Activated CD4-positive, alpha-beta T cell treated with anti-CD3 and anti-CD28 coated beads, Interleukin-2, amount 10 ng/mL, durations not matched to agents 7 days and 5 days (primary cell): ENCODE results near the gene CCDC190. TPM values are rescaled to one million over a fixed set of nuclear protein-coding genes. Genes with fewer than 3 reads are reported as not detected.
"Not testable (repeated sequence)": the region's sequence is repeated elsewhere in the genome, so short reads cannot be mapped to it uniquely, and the experiment has no call there.

ENCODE experiments used
- CTCF ChIA-PET: fragments of 350-600 bp; sonication (Branson Sonifier 250); formaldehyde crosslinking; loops from one replicate; lab custom pipeline; 2021; ENCODE audit warnings: antibody characterized with exemption; lab: Charles Lee
- POLR2A ChIA-PET: fragments of 350-600 bp; sonication (Branson Sonifier 250); formaldehyde crosslinking; loops from one replicate; lab custom pipeline; 2021; ENCODE audit warnings: antibody characterized with exemption; lab: Charles Lee
- DNase-seq: peaks from one replicate; pipeline ENCODE4 v3.0.0-alpha.2; 2020
- H3K27ac Mint-ChIP-seq: one replicate; pipeline ENCODE4 v1.8.0; 2021; ENCODE audit warnings: mild to moderate bottlenecking, moderate library complexity, mixed read lengths
- H3K27me3 Mint-ChIP-seq: one replicate; pipeline ENCODE4 v1.8.0; 2021; ENCODE audit warnings: mixed read lengths
- H3K36me3 Mint-ChIP-seq: one replicate; pipeline ENCODE4 v1.8.0; 2021; ENCODE audit warnings: low read depth, mixed read lengths
- H3K4me1 Mint-ChIP-seq: one replicate; pipeline ENCODE4 v1.8.0; 2021; ENCODE audit warnings: mixed read lengths
- H3K4me3 Mint-ChIP-seq: one replicate; pipeline ENCODE4 v1.8.0; 2021; ENCODE audit warnings: mild to moderate bottlenecking, moderate library complexity, mixed read lengths
- H3K9me3 Mint-ChIP-seq: one replicate; pipeline ENCODE4 v1.8.0; 2021; ENCODE audit warnings: mixed read lengths
- total RNA-seq, 2 experiments: library from RNA; stranded (reverse); gene quantifications; one replicate each; pipeline ENCODE4 v1.2.3, GENCODE V29; 2021

CCDC190 gene
- total RNA-seq, 2 experiments from 2014 or later, result not detected

DNA sequence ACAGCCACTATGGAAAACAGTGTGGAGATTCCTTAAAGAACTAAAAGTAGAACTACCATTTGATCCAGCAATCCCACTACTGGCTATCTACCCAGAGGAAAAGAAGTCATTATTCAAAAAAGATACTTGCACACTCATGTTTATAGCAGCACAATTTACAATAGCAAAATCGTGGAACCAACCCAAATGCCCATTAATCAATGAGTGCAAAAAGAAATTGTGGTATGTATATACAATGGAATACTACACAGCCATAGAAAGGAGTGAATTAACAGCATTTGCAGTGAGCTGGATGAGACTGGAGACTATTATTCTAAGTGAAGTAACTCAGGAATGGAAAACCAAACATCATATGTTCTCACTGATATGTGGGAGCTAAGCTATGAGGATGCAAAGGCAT lies 10.4 kb upstream of the CCDC190 start:
- H3K27me3 Mint-ChIP-seq, result peaks cover 40% of the 10 kb centered on the region
- H3K36me3 Mint-ChIP-seq, H3K4me3 Mint-ChIP-seq, POLR2A ChIA-PET, DNase-seq, CTCF ChIA-PET, H3K9me3 Mint-ChIP-seq, H3K4me1 Mint-ChIP-seq, H3K27ac Mint-ChIP-seq: not testable (repeated sequence)

DNA sequence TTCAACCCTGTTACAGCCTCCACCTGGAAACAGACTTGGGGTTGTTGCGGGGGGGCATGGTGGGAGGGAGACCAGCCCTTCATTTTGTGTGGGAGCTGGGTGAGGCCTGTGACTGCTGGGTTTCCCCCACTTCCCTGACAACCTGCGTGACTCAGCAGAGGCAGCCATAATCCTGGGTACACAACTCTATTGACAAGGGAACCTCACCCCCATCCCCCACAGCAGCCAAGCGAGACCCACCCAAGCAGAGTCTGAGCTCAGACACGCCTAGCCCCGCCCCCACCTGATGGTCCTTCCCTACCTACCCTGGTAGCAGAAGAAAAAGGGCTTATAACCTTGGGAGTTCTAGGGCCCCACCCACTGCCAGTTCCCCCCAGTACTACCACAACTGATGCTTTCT lies 8.0 kb upstream of the CCDC190 start:
- no peaks in the 10 kb centered on the region for H3K36me3 Mint-ChIP-seq
- no peaks in the 10 kb centered on the region for H3K4me1 Mint-ChIP-seq
- H3K27ac Mint-ChIP-seq, result no peak overlapping the region
- H3K27me3 Mint-ChIP-seq, result peaks cover 32% of the 10 kb centered on the region
- ChIA-PET POLR2A (no interaction called here), CTCF (no interaction called here)
- DNase-seq, result no peak
- no peak overlapping the region for H3K4me3 Mint-ChIP-seq
- H3K9me3 Mint-ChIP-seq, result peaks cover 4% of the 10 kb centered on the region

DNA sequence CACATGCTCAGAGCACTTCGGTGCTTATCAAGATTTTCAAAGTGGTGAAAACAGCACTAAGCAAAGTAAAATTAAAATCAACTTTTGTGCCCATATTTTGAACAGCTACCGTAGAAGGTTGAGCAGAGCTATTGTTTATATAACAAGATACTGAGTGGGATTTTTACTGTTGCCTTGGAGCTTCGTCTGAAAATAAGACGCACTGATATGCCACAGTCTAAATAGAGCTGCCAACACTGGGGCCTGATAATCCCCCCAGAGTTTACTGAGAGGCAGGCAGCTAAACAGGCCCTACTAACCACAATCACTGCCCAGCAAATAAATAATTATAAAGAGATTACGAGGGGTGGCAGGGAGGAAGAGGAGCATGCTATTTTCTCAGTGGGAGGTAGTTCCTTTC lies 650 bp upstream of the CCDC190 start:
- CTCF ChIA-PET, result interaction anchor here (1.0 kb wide), 1 partner anchor 308 kb away, joined by 3 read pairs; no protein-coding TSS in a partner anchor
- H3K27ac Mint-ChIP-seq, result no peak overlapping the region
- POLR2A ChIA-PET, result no interaction called here
- H3K36me3 Mint-ChIP-seq, result no peaks in the 10 kb centered on the region
- no peak overlapping the region for H3K4me3 Mint-ChIP-seq
- H3K4me1 Mint-ChIP-seq, result no peaks in the 10 kb centered on the region
- H3K27me3 Mint-ChIP-seq, result peaks cover 23% of the 10 kb centered on the region
- DNase-seq, result no peak
- H3K9me3 Mint-ChIP-seq, result no peaks in the 10 kb centered on the region

DNA sequence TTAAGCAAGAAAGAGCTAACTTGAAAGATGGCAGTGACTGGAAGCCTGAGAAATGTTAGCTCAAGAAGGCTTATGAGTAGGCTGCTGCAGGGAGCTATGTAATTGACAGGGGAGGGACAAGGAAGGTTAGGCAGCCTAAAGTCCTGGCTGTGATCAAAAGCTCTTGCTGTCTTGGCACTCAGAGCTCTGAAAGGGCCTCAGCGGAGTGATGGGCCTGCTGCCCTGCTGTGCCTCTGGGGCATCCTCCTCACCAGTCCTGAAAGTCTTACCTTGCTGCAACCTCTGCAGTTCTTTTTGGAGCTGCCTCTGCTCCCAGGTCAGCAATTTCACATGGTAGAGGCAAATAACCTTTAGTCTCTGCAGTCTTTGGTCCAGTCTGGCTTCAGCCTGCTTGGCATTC lies 1.8 kb downstream of the CCDC190 start:
- POLR2A ChIA-PET, result no interaction called here

DNA sequence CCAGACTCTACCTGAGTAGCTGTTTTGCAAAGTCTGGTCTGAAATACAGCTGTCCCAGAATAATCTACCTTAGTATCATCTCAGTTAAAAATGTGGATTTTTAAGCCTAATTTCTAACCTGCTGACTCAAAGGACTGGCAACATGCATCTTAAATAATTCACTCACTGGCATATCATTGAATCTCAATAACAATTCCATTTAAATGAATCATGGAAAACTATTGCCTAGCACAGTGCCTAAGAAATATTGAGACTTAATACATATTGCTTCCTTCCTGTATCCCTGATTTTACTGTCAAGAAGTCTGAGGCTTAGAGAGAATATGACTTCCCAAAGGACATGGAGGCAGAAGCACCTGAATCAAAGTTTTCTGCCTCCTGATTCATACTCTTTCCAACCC lies 3.1 kb downstream of the CCDC190 start:
- Mint-ChIP-seq H3K4me3 (no peak overlapping the region), H3K27ac (no peak overlapping the region), H3K36me3 (no peaks in the 10 kb centered on the region), H3K4me1 (peaks cover 2% of the 10 kb centered on the region), H3K27me3 (peaks cover 11% of the 10 kb centered on the region), H3K9me3 (no peaks in the 10 kb centered on the region)
- CTCF ChIA-PET, result no interaction called here
- DNase-seq, result no peak
- POLR2A ChIA-PET, result no interaction called here

More for the DNA sequence above, 1.8 kb downstream of the CCDC190 start:
- H3K4me3 Mint-ChIP-seq, result no peak overlapping the region
- H3K27me3 Mint-ChIP-seq, result peaks cover 20% of the 10 kb centered on the region
- DNase-seq, result no peak
- H3K36me3 Mint-ChIP-seq, result no peaks in the 10 kb centered on the region
- no peaks in the 10 kb centered on the region for H3K9me3 Mint-ChIP-seq
- peaks cover under 1% of the 10 kb centered on the region for H3K4me1 Mint-ChIP-seq
- CTCF ChIA-PET, result no interaction called here
- H3K27ac Mint-ChIP-seq, result no peak overlapping the region

DNA sequence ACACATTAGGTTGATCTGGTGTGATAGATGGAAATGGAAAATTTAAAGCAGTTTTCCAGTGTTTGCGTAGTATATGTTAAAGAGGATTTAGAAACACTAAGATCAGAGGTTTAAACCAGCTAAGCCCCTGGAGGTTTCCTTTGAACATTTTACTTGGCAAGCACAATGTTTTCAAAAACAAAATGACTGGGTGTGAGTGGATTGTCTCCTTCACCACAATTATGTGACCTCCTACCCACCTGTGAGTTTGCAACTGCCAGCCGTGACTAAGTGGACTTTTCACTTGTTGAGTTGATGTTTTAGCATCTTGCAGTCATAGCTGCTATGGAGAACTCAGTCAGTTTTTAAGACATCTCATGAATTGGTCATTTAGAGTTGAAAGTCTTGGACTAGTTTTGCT lies 4.7 kb downstream of the CCDC190 start:
- no peak overlapping the region for H3K27ac Mint-ChIP-seq
- peaks cover 5% of the 10 kb centered on the region for H3K27me3 Mint-ChIP-seq
- DNase-seq, result no peak
- ChIA-PET POLR2A (no interaction called here), CTCF (no interaction called here)
- H3K4me3 Mint-ChIP-seq, result no peak overlapping the region
- peaks cover 2% of the 10 kb centered on the region for H3K4me1 Mint-ChIP-seq
- no peaks in the 10 kb centered on the region for H3K36me3 Mint-ChIP-seq
- H3K9me3 Mint-ChIP-seq, result no peaks in the 10 kb centered on the region

DNA sequence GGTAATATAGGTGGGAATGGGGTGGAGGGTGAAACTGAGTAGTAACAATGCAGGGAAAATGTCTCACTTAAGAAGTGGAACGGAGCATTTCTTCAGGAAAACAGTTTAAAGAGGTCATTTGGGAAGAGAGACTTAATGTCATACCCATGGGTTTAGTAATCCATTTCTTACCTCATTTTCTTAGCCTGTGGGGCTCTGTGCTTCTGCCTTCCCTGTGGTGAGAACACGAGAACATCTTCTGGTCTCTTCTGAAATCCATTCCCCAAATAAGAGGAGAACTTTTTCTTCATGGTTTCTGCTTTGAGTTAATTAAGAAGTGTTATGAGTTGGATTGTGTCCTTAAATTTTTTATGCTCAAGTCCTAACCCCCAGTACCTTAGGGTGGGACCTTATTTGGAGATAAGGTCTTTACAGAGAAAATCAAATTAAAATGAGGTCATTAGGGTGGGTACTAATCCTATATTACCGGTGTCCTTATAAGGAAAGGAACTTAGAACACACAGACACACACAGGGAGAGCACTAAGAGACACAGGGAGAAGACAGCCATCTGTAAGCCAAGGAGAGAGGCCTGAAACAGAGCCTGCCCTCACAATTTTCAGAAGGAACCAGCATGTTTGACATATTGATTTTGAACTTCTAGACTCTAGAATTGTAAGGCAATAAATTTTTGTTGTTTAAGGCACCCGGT lies 5.4 kb downstream of the CCDC190 start:
- ChIA-PET POLR2A (no interaction called here), CTCF (no interaction called here)
- H3K4me3 Mint-ChIP-seq, result no peak overlapping the region
- no peaks in the 10 kb centered on the region for H3K9me3 Mint-ChIP-seq
- peaks cover 7% of the 10 kb centered on the region for H3K27me3 Mint-ChIP-seq
- no peak overlapping the region for H3K27ac Mint-ChIP-seq
- peaks cover 2% of the 10 kb centered on the region for H3K4me1 Mint-ChIP-seq
- no peaks in the 10 kb centered on the region for H3K36me3 Mint-ChIP-seq
- DNase-seq, result no peak

DNA sequence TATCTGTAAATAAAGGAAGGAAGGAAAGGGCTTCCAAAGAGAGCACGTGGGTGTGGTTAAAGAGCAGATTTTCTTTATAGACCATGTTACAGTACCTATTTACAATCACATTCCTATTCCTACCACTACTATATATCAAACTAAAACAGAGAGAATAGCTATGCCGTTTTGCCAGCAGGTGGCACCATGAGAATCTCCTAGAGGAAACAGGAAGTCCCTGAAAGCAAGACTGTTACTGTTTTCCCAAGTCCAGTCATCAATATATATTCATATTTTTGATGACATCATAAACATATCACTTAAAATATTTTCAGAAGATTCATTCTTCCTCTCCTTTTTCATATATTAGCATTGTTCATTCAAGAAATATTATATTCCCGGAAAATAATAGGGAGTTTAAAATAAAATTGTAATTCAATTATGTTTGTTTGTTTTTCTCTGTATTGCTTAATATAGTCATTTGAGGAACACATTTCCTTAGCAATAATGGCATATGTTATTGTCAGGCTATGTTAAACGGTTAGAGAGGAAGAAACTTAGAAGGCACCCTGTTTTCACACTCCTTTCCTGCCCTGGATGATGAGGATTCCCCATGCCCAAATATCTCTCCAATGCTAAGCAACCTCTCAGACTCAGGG lies 6.6 kb downstream of the CCDC190 start:
- DNase-seq, result peak; percentile 65
- Mint-ChIP-seq H3K4me1 (peaks cover 2% of the 10 kb centered on the region), H3K9me3 (no peaks in the 10 kb centered on the region), H3K27me3 (peaks cover 4% of the 10 kb centered on the region), H3K36me3 (no peaks in the 10 kb centered on the region), H3K4me3 (no peak overlapping the region), H3K27ac (no peak overlapping the region)
- ChIA-PET CTCF (interaction anchor here (0.6 to 1.4 kb wide), 5 partner anchors 10 to 461 kb away, joined by 3 to 5 read pairs (median 4); no protein-coding TSS in a partner anchor), POLR2A (no interaction called here)

DNA sequence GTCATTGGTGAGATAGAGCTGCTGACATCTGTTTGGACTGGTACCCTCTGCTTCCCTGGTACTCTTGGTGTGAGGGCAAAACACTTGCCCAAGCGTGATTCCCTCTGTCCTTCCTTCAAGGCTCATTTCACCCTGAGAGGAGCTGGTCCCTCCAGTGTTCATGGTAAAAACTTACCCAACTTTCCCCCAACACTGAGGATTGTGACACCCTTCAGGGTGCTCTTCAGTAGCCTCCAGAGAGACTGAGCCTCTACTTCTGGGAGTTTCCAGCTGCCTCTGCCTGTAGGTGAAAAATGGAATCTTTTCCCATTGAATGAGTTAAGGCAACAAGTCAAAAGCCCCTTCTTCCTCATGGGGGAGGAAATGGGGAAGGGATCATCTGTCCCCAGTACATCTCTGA lies 9.6 kb downstream of the CCDC190 start:
- no peaks in the 10 kb centered on the region for H3K36me3 Mint-ChIP-seq
- no peak overlapping the region for H3K4me3 Mint-ChIP-seq
- H3K27ac Mint-ChIP-seq, result no peak overlapping the region
- DNase-seq, result no peak
- ChIA-PET CTCF (no interaction called here), POLR2A (no interaction called here)
- peaks cover 4% of the 10 kb centered on the region for H3K27me3 Mint-ChIP-seq
- H3K4me1 Mint-ChIP-seq, result peaks cover 2% of the 10 kb centered on the region
- no peaks in the 10 kb centered on the region for H3K9me3 Mint-ChIP-seq

DNA sequence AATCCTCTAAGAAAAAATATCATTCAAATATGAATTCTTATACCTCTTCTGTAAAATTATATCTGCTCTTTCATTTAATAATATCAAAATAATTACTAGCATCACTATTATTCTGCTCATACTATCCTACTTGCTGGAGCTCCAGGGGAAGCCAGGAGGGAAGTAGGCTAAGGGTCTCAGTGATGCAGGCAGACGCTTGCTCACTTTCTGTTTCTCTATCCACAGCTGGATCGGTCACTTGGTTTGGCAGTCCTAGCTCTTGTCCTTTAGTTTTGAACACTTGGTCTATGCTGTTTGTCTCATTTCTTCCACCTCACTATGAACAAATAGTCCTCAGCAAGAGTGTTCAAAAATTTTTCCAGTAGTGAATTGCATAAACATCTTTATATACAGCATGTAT lies 11.3 kb downstream of the CCDC190 start:
- H3K27ac Mint-ChIP-seq, result no peak overlapping the region
- H3K36me3 Mint-ChIP-seq, result no peaks in the 10 kb centered on the region
- ChIA-PET CTCF (no interaction called here), POLR2A (no interaction called here)
- H3K9me3 Mint-ChIP-seq, result no peaks in the 10 kb centered on the region
- no peak for DNase-seq
- H3K4me1 Mint-ChIP-seq, result peaks cover 2% of the 10 kb centered on the region
- no peak overlapping the region for H3K4me3 Mint-ChIP-seq
- peaks cover 8% of the 10 kb centered on the region for H3K27me3 Mint-ChIP-seq

DNA sequence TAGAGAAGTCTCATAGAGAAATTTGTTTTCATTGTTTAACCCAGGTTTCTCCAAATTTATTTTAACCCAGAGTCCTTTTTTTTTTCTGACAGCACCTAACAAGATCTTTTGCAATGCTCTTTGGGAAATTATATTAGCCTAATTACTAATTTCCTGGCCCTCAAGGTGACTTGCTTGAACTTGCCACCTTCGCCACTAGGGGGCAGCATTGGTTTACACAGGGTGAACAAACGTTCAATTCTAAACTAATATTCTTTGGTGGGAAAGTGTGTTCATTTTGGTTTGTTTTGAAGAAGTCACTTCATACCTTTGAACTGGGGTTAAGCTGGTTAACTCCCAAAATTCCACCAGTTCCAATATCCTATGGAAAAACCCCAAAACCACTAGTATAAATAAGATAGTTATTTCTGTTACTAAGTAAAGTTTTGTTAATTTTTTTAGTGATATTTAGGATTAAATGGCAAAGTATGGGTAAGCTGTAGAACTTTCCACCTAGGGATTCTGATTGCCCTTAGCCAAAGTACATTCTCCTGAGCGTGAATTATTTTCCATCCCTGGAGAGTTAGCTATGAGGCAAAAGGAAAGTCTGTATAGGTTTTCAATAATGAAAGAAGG lies 13.0 kb downstream of the CCDC190 start:
- CTCF ChIA-PET, result interaction anchor here (0.8 kb wide), 1 partner anchor 12 kb away, joined by 3 read pairs; no protein-coding TSS in a partner anchor
- Mint-ChIP-seq H3K27ac (no peak overlapping the region), H3K4me1 (no peaks in the 10 kb centered on the region), H3K36me3 (no peaks in the 10 kb centered on the region), H3K27me3 (peaks cover 14% of the 10 kb centered on the region), H3K9me3 (no peaks in the 10 kb centered on the region), H3K4me3 (no peak overlapping the region)
- POLR2A ChIA-PET, result interaction anchor here (0.6 kb wide), 1 partner anchor 1036 kb away, joined by 13 read pairs; no protein-coding TSS in a partner anchor
- peak; percentile 83 for DNase-seq

DNA sequence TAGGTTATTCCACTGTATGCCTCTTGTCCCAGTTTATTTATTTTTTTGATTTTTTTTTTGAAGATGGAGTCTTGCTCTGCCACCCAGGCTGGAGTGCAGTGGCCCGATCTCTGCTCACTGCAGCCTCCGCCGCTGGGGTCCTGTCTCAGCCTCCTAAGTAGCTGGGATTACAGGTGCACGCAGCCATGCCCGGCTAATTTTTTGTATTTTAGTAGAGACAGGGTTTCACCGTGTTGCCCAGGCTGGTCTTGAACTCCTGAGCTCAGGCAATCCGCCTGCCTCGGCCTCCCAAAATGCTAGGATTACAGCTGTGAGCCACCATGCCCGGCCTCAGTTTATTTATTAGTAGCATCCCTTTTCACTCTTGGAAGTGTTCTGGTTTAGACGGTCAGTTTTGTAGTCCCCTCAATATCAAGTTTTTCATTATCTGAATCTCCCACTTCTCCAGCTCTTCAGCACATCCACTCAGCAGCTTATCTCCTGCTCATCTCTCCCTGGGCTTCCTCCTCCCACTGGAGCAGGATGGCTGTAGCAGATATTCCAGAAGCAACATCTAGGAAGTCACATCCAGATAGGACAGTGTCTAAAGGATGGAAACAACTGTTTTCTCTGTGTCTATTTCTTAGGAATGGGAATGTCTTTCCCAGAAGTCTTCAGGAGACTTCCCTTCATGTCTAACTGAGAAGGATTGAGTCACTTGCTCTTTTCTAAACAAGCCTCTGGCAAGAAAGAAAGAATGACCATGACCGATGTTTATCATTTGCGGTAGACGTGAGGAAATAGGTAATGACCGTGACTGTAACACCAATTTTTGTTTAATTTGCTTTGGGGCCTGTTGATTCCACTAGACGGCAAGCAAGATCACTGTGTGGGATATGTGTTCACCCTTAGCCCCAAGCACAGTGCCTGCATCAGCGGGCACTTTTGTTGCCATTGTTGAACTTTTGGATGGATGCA lies 14.4 kb downstream of the CCDC190 start:
- Mint-ChIP-seq H3K9me3 (no peaks in the 10 kb centered on the region), H3K4me1 (no peaks in the 10 kb centered on the region), H3K27ac (no peak overlapping the region), H3K36me3 (peaks cover 2% of the 10 kb centered on the region), H3K27me3 (peaks cover 20% of the 10 kb centered on the region), H3K4me3 (no peak overlapping the region)
- CTCF ChIA-PET, result no interaction called here
- POLR2A ChIA-PET, result no interaction called here
- DNase-seq, result no peak
